Upper lobe of right lung (tissue), 1 donor: Measurements from ENCODE around the gene EFHC1. TPM values are rescaled to one million over a fixed set of nuclear protein-coding genes. Genes with fewer than 3 reads are reported as not detected.
"Not testable (repeated sequence)": the region's sequence is repeated elsewhere in the genome, so short reads cannot be mapped to it uniquely, and the experiment has no call there.

Experiments used
- ATAC-seq: fragments of 200-7000 bp; cut with Tn5 transposase; one replicate; pipeline ENCODE4 v1.9.1; 2020; ENCODE audit warnings: mild to moderate bottlenecking, moderate library complexity
- DNase-seq: peaks from one replicate; pipeline ENCODE4 v3.0.0-alpha.2; 2020
- H3K27ac ChIP-seq: fragments of 200-600 bp; one replicate; pipeline ENCODE4 v1.8.0; 2022
- H3K27me3 ChIP-seq: fragments of 200-600 bp; one replicate; pipeline ENCODE4 v1.8.0; 2022; ENCODE audit warnings: mild to moderate bottlenecking
- H3K36me3 ChIP-seq: fragments of 200-600 bp; one replicate; pipeline ENCODE4 v1.8.0; 2022
- H3K4me1 ChIP-seq: fragments of 200-600 bp; one replicate; pipeline ENCODE4 v1.8.0; 2022
- H3K4me3 ChIP-seq: fragments of 200-600 bp; one replicate; pipeline ENCODE4 v1.8.0; 2022; ENCODE audit warnings: mild to moderate bottlenecking
- H3K9me3 ChIP-seq: fragments of 200-600 bp; one replicate; pipeline ENCODE4 v1.8.0; 2022
- CTCF ChIP-seq: fragments of 200-600 bp; IDR thresholded peaks from one replicate; pipeline ENCODE4 v1.8.0; 2022; ENCODE audit warnings: antibody characterized with exemption
- intact Hi-C: fragments of 100-400 bp; cut with DNase I; formaldehyde crosslinking; loops from one replicate; pipeline ENCODE4 v1.11.0; 2022
- total RNA-seq: library from RNA; stranded (reverse); fragmentation: NEBNext Ultra II Directional; extraction: Animal tissue kit (Norgen Biotek cat#: 25700); gene quantifications from one replicate; pipeline ENCODE4 v1.2.1, GENCODE V29; 2021
- donor health status: DM: no; HTN: yes; CAD: no; lungs with severe emphysema.

The EFHC1 gene
- total RNA-seq, 1 donor from 2014 or later = 16.8 TPM

DNA sequence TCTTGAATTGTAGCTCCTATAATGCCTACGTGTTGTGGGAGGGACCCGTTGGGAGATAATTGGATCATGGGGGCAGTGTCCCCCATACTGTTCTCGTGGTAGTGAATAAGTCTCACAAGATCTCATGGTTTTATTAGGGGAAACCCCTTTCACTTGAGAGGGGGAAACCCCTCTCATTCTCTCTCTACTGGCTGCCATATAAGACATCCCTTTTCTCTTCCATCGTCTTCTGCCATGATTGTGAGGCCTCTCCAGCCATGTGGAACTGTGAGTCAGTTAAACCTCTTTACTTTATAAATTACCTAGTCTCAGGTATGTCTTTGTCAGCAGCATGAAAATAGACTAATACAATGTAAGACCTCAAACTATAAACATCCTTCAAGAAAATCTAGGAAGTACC, 35.1 kb upstream of the EFHC1 start:
- no peaks in the 10 kb centered on the region for H3K27me3 ChIP-seq
- no peak overlapping the region for H3K27ac ChIP-seq
- no peak overlapping the region for H3K4me3 ChIP-seq
- DNase-seq (no peak), ATAC-seq (no peak)
- intact Hi-C loops = no loop called here
- H3K4me1 ChIP-seq = peaks cover 5% of the 10 kb centered on the region
- no peak for TF ChIP-seq CTCF
- H3K36me3 ChIP-seq = no peaks in the 10 kb centered on the region
- no peaks in the 10 kb centered on the region for H3K9me3 ChIP-seq

DNA sequence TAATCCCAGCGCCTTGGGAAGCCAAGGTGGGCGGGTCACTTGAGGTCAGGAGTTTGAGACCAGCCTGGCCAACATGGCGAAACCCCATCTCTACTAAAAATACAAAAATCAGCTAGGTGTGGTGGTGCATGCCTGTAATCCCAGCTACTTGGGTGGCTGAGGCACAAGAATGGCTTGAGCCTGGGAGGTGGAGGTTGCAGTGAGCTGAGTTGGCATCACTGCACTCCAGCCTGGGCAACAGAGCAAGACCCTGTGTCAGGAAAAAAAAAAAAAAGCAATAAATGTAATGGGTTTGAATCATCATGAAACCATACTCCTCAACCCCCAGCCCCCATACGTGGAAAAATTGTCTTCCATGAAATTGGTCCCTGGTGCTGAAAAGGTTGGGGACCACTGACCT, 32.0 kb upstream of the EFHC1 start:
- H3K27ac ChIP-seq, H3K36me3 ChIP-seq, ATAC-seq, H3K4me3 ChIP-seq, H3K27me3 ChIP-seq, DNase-seq, intact Hi-C loops, H3K9me3 ChIP-seq: not testable (repeated sequence)
- peaks cover 12% of the 10 kb centered on the region for H3K4me1 ChIP-seq

DNA sequence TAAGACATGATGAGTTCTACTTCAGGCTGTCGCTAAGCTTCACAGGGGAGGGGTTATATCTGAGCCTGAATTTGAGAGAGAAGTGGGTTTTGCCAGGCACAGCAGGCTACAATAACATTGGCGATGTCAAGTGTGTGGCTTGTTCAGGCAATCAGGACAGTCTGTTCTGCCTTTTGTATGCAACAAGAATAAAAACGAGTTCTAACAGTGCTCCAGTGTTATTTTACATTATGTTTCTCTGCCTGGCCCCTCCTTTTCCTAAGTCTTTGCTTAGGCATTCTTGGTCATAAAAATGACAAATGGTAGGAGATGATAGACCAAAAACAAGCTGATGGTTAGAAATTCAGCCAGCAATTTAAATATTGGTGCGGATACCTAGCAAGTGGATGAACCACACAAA, 31.4 kb upstream of the EFHC1 start:
- no peak for DNase-seq
- Histone ChIP-seq H3K9me3 (no peaks in the 10 kb centered on the region), H3K4me1 (peaks cover 12% of the 10 kb centered on the region), H3K36me3 (no peaks in the 10 kb centered on the region), H3K27ac (no peak overlapping the region), H3K27me3 (no peaks in the 10 kb centered on the region), H3K4me3 (no peak overlapping the region)
- no peak for ATAC-seq
- intact Hi-C loops = no loop called here
- no peak for TF ChIP-seq CTCF

- DNase-seq = no peak
- Histone ChIP-seq H3K4me1 (peaks cover 12% of the 10 kb centered on the region), H3K4me3 (no peak overlapping the region), H3K27me3 (no peaks in the 10 kb centered on the region), H3K9me3 (no peaks in the 10 kb centered on the region), H3K36me3 (no peaks in the 10 kb centered on the region), H3K27ac (peak overlapping the region; percentile 53)
- TF ChIP-seq CTCF = no peak
- peak; percentile 12 for ATAC-seq
- intact Hi-C loops = no loop called here
Observed at GRCh38 chr6:52389264-52389625, 30.9 kb upstream of the EFHC1 start.

- H3K27me3 ChIP-seq = no peaks in the 10 kb centered on the region
- peaks cover 12% of the 10 kb centered on the region for H3K4me1 ChIP-seq
- peak overlapping the region; percentile 53 for H3K27ac ChIP-seq
- H3K4me3 ChIP-seq = peak overlapping the region; percentile 21
- DNase-seq = peak; percentile 70
- intact Hi-C loops = loop anchor here (10.0 kb wide), 1 partner anchor 85 kb away; no protein-coding TSS in a partner anchor
- ATAC-seq = peak; percentile 61
- H3K9me3 ChIP-seq = no peaks in the 10 kb centered on the region
- no peaks in the 10 kb centered on the region for H3K36me3 ChIP-seq
- TF ChIP-seq CTCF = no peak
Observed at GRCh38 chr6:52389626-52390360, 30.3 kb upstream of the EFHC1 start.

- H3K4me3 ChIP-seq = peak overlapping the region; percentile 21
- DNase-seq (no peak), ATAC-seq (peak; percentile 67)
- H3K9me3 ChIP-seq = no peaks in the 10 kb centered on the region
- intact Hi-C loops = loop anchor here (10.0 kb wide), 1 partner anchor 86 kb away; no protein-coding TSS in a partner anchor
- no peaks in the 10 kb centered on the region for H3K27me3 ChIP-seq
- H3K36me3 ChIP-seq = no peaks in the 10 kb centered on the region
- peaks cover 12% of the 10 kb centered on the region for H3K4me1 ChIP-seq
- peak overlapping the region; percentile 53 for H3K27ac ChIP-seq
- TF ChIP-seq CTCF = no peak
Observed at GRCh38 chr6:52390361-52390727, 29.8 kb upstream of the EFHC1 start.
